ENCODE results near the gene SPHK1. TPM values are rescaled to one million over a fixed set of nuclear protein-coding genes. Genes with fewer than 3 reads are reported as not detected.

The SPHK1 gene
- total RNA-seq, 1 experiment from 2014 or later, result 18.2 TPM

DNA sequence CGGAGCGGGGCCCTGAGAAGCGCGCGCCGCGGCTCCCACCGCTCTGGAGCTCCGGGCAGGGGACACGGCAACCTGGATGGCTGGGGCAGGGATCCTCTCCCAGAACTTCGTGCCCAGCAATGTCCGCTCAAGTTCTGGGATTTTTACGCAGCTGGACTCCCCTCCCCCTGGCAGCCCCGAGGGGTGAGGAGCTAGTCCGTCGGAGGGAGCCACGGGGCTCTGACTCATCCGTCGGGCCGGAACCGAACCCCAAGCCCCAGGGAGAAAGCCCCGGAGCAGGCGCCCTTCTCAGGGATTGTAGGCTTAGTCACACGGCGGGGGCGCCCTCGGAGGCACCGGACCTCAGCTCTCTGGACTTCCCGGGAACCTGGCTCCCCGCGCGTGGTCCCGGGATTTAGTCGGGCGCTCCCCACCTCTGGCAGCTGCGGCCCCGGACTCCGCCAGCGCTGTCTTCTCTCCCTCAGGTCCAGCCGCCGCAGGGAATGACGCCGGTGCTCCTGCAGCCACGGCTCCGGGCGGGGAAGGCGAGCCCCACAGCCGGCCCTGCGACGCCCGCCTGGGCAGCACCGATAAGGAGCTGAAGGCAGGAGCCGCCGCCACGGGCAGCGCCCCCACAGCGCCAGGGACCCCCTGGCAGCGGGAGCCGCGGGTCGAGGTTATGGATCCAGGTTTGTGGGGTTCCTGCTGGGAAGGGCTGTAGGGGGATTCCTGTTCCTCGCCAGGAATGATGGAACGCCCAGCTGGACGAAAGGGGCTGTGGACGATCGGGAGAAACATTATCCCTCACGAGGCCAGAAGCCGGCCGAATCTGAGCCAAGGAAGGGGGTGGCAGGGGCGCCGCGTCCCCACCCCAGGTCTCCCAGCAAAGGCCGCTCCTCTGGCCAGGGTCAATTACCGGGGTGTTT lies 830 bp downstream of the SPHK1 start:
- no peaks in the 10 kb centered on the region for H3K9me3 ChIP-seq (ENCODE audit: control insufficient read depth, insufficient read depth, low read depth, low read length)
- H3K4me3 ChIP-seq (ENCODE audit: low read depth in 2 of 2, low read length in 2 of 2), result peak overlapping the region; percentile 59
- no TSS peak for BruUV-seq (replicated peaks)
- H3K4me1 ChIP-seq (ENCODE audit: control insufficient read depth, insufficient read depth, low read length), result peaks cover 13% of the 10 kb centered on the region; the same call in 1 of the 2 replicates
- in situ Hi-C loops (cut with HindIII; ENCODE audit: low pct_unique_long_range_greater_than_20kb, low sequenced_read_pairs), result no loop called here
- peak; percentile 33 for ATAC-seq
- H3K27me3 ChIP-seq (ENCODE audit: control insufficient read depth, insufficient read depth, low read length), result no peaks in the 10 kb centered on the region
- POLR2A ChIA-PET, result interaction anchor here (0.5 to 0.7 kb wide), 2 partner anchors 15 to 50 kb away, joined by 3 to 5 read pairs; no protein-coding TSS in a partner anchor
- intact Hi-C loops (cut with micrococcal nuclease; ENCODE audit: unreplicated experiment), result no loop called here
- CTCF ChIA-PET, result interaction anchor here (0.6 to 3.4 kb wide), 11 partner anchors 9 to 200 kb away, joined by 3 to 25 read pairs (median 3); no protein-coding TSS in a partner anchor
- H3K36me3 ChIP-seq (ENCODE audit: control insufficient read depth, insufficient read depth, low read length), result no peaks in the 10 kb centered on the region
- peak overlapping the region; percentile 79 for H3K27ac ChIP-seq (ENCODE audit: low read length)
- DNase-seq (ENCODE audit: low read depth, low spot score), result no peak
- TF ChIP-seq TCF7L2 (IDR thresholded peaks at IDR 0.05; ENCODE audit: low read depth, low read length) (no peak), POLR2AphosphoS5 (IDR thresholded peaks at IDR 0.05; ENCODE audit: low read depth, low read length) (no peak), SIN3A (IDR thresholded peaks at IDR 0.05; ENCODE audit: borderline replicate concordance, insufficient read depth, low read depth, low read length) (no peak)
- TF ChIP-seq, protein P1, sequence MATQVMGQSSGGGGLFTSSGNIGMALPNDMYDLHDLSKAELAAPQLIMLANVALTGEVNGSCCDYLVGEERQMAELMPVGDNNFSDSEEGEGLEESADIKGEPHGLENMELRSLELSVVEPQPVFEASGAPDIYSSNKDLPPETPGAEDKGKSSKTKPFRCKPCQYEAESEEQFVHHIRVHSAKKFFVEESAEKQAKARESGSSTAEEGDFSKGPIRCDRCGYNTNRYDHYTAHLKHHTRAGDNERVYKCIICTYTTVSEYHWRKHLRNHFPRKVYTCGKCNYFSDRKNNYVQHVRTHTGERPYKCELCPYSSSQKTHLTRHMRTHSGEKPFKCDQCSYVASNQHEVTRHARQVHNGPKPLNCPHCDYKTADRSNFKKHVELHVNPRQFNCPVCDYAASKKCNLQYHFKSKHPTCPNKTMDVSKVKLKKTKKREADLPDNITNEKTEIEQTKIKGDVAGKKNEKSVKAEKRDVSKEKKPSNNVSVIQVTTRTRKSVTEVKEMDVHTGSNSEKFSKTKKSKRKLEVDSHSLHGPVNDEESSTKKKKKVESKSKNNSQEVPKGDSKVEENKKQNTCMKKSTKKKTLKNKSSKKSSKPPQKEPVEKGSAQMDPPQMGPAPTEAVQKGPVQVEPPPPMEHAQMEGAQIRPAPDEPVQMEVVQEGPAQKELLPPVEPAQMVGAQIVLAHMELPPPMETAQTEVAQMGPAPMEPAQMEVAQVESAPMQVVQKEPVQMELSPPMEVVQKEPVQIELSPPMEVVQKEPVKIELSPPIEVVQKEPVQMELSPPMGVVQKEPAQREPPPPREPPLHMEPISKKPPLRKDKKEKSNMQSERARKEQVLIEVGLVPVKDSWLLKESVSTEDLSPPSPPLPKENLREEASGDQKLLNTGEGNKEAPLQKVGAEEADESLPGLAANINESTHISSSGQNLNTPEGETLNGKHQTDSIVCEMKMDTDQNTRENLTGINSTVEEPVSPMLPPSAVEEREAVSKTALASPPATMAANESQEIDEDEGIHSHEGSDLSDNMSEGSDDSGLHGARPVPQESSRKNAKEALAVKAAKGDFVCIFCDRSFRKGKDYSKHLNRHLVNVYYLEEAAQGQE (IDR thresholded peaks at IDR 0.05; ENCODE audit: insufficient read depth in 1 of 2, low read depth in 2 of 2, low read length in 1 of 2), result no peak
- TF ChIP-seq, protein P2, sequence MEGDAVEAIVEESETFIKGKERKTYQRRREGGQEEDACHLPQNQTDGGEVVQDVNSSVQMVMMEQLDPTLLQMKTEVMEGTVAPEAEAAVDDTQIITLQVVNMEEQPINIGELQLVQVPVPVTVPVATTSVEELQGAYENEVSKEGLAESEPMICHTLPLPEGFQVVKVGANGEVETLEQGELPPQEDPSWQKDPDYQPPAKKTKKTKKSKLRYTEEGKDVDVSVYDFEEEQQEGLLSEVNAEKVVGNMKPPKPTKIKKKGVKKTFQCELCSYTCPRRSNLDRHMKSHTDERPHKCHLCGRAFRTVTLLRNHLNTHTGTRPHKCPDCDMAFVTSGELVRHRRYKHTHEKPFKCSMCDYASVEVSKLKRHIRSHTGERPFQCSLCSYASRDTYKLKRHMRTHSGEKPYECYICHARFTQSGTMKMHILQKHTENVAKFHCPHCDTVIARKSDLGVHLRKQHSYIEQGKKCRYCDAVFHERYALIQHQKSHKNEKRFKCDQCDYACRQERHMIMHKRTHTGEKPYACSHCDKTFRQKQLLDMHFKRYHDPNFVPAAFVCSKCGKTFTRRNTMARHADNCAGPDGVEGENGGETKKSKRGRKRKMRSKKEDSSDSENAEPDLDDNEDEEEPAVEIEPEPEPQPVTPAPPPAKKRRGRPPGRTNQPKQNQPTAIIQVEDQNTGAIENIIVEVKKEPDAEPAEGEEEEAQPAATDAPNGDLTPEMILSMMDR (IDR thresholded peaks at IDR 0.05), result no peak

DNA sequence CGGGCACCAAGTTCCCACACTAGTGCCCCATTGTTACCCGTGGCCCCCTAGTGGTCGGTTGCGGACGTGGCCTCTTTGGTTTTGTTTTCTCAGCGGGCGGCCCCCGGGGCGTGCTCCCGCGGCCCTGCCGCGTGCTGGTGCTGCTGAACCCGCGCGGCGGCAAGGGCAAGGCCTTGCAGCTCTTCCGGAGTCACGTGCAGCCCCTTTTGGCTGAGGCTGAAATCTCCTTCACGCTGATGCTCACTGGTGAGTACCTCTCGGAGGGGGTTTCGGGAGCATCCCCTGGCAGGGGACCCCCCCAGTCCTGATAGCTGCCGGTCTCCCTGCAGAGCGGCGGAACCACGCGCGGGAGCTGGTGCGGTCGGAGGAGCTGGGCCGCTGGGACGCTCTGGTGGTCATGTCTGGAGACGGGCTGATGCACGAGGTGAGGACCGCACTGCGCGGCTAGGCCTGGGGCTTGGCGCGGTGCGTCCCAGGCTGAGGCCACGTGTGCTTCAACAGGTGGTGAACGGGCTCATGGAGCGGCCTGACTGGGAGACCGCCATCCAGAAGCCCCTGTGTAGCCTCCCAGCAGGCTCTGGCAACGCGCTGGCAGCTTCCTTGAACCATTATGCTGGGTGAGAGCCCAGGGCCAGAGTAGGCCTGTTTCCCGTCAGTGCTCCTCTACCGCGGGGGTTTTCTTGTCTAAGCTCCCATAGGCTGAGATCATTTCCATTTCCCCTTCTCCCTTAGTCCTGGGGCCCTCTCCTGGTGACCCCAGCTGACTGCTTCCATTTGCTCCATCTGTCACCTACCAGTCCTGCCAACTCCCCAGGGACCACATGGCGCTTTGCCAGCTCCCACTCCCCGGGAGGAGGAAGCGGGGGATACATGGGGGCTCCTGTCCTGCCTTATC lies 1.7 kb downstream of the SPHK1 start:
- Histone ChIP-seq H3K27me3 (ENCODE audit: control insufficient read depth, insufficient read depth, low read length) (no peaks in the 10 kb centered on the region), H3K27ac (ENCODE audit: low read length) (no peak overlapping the region; the same call in 1 of the 2 replicates), H3K9me3 (ENCODE audit: control insufficient read depth, insufficient read depth, low read depth, low read length) (no peaks in the 10 kb centered on the region), H3K4me1 (ENCODE audit: control insufficient read depth, insufficient read depth, low read length) (peaks cover 13% of the 10 kb centered on the region; the same call in 1 of the 2 replicates), H3K4me3 (ENCODE audit: low read depth in 2 of 2, low read length in 2 of 2) (peak overlapping the region; percentile 59), H3K36me3 (ENCODE audit: control insufficient read depth, insufficient read depth, low read length) (no peaks in the 10 kb centered on the region)
- ChIA-PET POLR2A (interaction anchor here (0.5 to 0.7 kb wide), 2 partner anchors 16 to 49 kb away, joined by 3 to 5 read pairs; no protein-coding TSS in a partner anchor), CTCF (interaction anchor here (0.5 to 3.4 kb wide), 8 partner anchors 10 to 124 kb away, joined by 3 to 25 read pairs (median 6); no protein-coding TSS in a partner anchor)
- intact Hi-C loops (cut with micrococcal nuclease; ENCODE audit: unreplicated experiment) (no loop called here), in situ Hi-C loops (cut with HindIII; ENCODE audit: low pct_unique_long_range_greater_than_20kb, low sequenced_read_pairs) (no loop called here)
- peak; percentile 47 for ATAC-seq
- no peak for DNase-seq (ENCODE audit: low read depth, low spot score)
- TSS peak; percentile 78 for BruUV-seq (replicated peaks)
- TF ChIP-seq POLR2AphosphoS5 (IDR thresholded peaks at IDR 0.05; ENCODE audit: low read depth, low read length), result 0 out of 2 replicates have a peak, but pooled peaks have one; percentile 29
- TF ChIP-seq SIN3A (IDR thresholded peaks at IDR 0.05; ENCODE audit: borderline replicate concordance, insufficient read depth, low read depth, low read length), result peak; percentile 66; the same call in 1 of the 2 replicates
- TF ChIP-seq, protein P2 (IDR thresholded peaks at IDR 0.05), result peak; percentile 97
- TF ChIP-seq, protein P1 (IDR thresholded peaks at IDR 0.05; ENCODE audit: insufficient read depth in 1 of 2, low read depth in 2 of 2, low read length in 1 of 2), result no peak; a peak in 1 of 4 replicates

All from Panc1 (cell line).